ENCODE measurements around the gene CDCA4.

CDCA4 gene

DNA sequence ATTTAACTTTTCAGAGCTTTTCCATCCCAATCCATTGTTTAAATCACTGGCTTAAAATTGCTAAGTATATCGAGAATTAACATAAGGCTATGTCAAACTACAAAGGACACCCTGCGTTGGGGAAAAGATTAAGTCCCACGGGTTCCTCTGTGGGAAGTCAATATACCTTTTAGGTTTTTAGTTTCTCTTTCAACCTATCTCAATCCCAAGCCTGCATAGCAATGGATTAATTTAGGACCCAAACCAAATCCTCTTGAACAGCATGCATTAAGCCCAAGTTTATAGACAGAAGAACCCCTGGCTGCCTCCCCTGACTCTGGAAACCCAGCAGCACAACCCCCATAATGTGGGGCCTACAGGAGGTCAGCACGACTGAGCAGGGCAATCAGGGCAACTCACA, 6.3 kb downstream of the CDCA4 start:
- peaks cover 11% of the 10 kb centered on the region for H3K4me1 ChIP-seq (ENCODE audit: control insufficient read depth, insufficient read depth, low read length)
- peaks cover 21% of the 10 kb centered on the region for H3K36me3 ChIP-seq (ENCODE audit: control insufficient read depth, insufficient read depth, low read length)
- peak overlapping the region; percentile 60 for H3K9ac ChIP-seq (ENCODE audit: low read depth, low read length)
- H3K27me3 ChIP-seq (ENCODE audit: control insufficient read depth, insufficient read depth, low read length) = no peaks in the 10 kb centered on the region
- H3K9me3 ChIP-seq (ENCODE audit: control insufficient read depth, insufficient read depth, low read length) = no peaks in the 10 kb centered on the region
- no peak overlapping the region for H3K4me3 ChIP-seq (ENCODE audit: low read depth, low read length)

DNA sequence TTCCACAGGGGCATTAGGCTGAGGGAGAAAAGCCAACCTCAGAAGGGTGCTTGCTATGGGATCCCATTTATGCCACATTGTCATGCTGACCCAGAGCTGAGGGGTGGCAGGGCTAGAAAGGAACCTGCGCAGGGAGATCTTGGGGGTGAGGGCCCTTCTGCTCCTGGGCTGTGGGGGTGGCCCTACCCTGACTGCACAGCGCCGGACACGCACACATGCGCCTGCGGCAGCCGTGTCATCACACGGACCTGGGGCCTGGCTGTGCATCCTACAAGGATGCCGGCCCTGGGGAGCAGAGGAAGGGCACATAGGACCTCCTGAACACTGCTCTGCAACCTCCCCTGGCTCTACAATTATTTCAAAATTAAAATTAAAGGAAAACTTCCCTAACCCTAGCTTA, 6.9 kb downstream of the CDCA4 start:
- H3K27me3 ChIP-seq (ENCODE audit: control insufficient read depth, insufficient read depth, low read length) = no peaks in the 10 kb centered on the region
- no peak overlapping the region for H3K4me3 ChIP-seq (ENCODE audit: low read depth, low read length)
- peaks cover 22% of the 10 kb centered on the region for H3K36me3 ChIP-seq (ENCODE audit: control insufficient read depth, insufficient read depth, low read length)
- H3K9me3 ChIP-seq (ENCODE audit: control insufficient read depth, insufficient read depth, low read length) = no peaks in the 10 kb centered on the region
- peaks cover 11% of the 10 kb centered on the region for H3K4me1 ChIP-seq (ENCODE audit: control insufficient read depth, insufficient read depth, low read length)
- peak overlapping the region; percentile 65 for H3K9ac ChIP-seq (ENCODE audit: low read depth, low read length)

GRCh38 chr14:105013150-105013785, 7.6 kb downstream of the CDCA4 start:
- Histone ChIP-seq H3K4me1 (ENCODE audit: control insufficient read depth, insufficient read depth, low read length) (peaks cover 11% of the 10 kb centered on the region), H3K9me3 (ENCODE audit: control insufficient read depth, insufficient read depth, low read length) (no peaks in the 10 kb centered on the region), H3K4me3 (ENCODE audit: low read depth, low read length) (no peak overlapping the region), H3K36me3 (ENCODE audit: control insufficient read depth, insufficient read depth, low read length) (peaks cover 21% of the 10 kb centered on the region), H3K27me3 (ENCODE audit: control insufficient read depth, insufficient read depth, low read length) (no peaks in the 10 kb centered on the region), H3K9ac (ENCODE audit: low read depth, low read length) (no peak overlapping the region)

GRCh38 chr14:105012171-105012985, 8.5 kb downstream of the CDCA4 start:
- Histone ChIP-seq H3K9ac (ENCODE audit: low read depth, low read length) (no peak overlapping the region), H3K27me3 (ENCODE audit: control insufficient read depth, insufficient read depth, low read length) (no peaks in the 10 kb centered on the region), H3K4me3 (ENCODE audit: low read depth, low read length) (no peak overlapping the region), H3K4me1 (ENCODE audit: control insufficient read depth, insufficient read depth, low read length) (peaks cover 11% of the 10 kb centered on the region), H3K36me3 (ENCODE audit: control insufficient read depth, insufficient read depth, low read length) (peaks cover 27% of the 10 kb centered on the region), H3K9me3 (ENCODE audit: control insufficient read depth, insufficient read depth, low read length) (no peaks in the 10 kb centered on the region)

GRCh38 chr14:105011312-105011990, 9.4 kb downstream of the CDCA4 start:
- Histone ChIP-seq H3K27me3 (ENCODE audit: control insufficient read depth, insufficient read depth, low read length) (no peaks in the 10 kb centered on the region), H3K4me1 (ENCODE audit: control insufficient read depth, insufficient read depth, low read length) (peaks cover 11% of the 10 kb centered on the region), H3K9me3 (ENCODE audit: control insufficient read depth, insufficient read depth, low read length) (no peaks in the 10 kb centered on the region), H3K9ac (ENCODE audit: low read depth, low read length) (no peak overlapping the region), H3K36me3 (ENCODE audit: control insufficient read depth, insufficient read depth, low read length) (peaks cover 33% of the 10 kb centered on the region), H3K4me3 (ENCODE audit: low read depth, low read length) (no peak overlapping the region)

GRCh38 chr14:105010891-105011291, 10.0 kb downstream of the CDCA4 start:
- peaks cover 8% of the 10 kb centered on the region for H3K4me1 ChIP-seq (ENCODE audit: control insufficient read depth, insufficient read depth, low read length)
- no peaks in the 10 kb centered on the region for H3K27me3 ChIP-seq (ENCODE audit: control insufficient read depth, insufficient read depth, low read length)
- H3K4me3 ChIP-seq (ENCODE audit: low read depth, low read length) = no peak overlapping the region
- H3K9ac ChIP-seq (ENCODE audit: low read depth, low read length) = no peak overlapping the region
- peaks cover 36% of the 10 kb centered on the region for H3K36me3 ChIP-seq (ENCODE audit: control insufficient read depth, insufficient read depth, low read length)
- no peaks in the 10 kb centered on the region for H3K9me3 ChIP-seq (ENCODE audit: control insufficient read depth, insufficient read depth, low read length)

DNA sequence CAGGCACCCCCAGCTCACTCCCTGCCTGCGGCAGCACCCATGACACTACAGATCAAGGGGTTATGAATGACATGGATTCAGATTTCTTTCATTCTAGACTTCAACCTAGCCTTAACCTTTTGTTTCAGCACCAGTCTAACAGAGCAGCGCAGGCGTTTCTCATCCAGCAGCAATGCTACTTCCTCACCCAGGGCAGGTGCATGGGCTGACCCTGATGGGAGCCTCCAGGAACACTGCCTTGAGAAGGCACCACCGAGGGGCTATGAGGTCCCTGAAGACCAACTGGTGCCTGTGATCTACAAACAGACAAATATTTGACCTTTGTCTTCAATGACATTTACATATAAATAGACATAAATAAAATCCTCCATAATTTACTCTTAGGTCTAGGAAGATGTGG, 10.8 kb downstream of the CDCA4 start:
- Histone ChIP-seq H3K36me3 (ENCODE audit: control insufficient read depth, insufficient read depth, low read length) (peaks cover 36% of the 10 kb centered on the region), H3K4me1 (ENCODE audit: control insufficient read depth, insufficient read depth, low read length) (peaks cover 7% of the 10 kb centered on the region)

GRCh38 chr14:105007593-105008264, 13.2 kb downstream of the CDCA4 start:
- no peaks in the 10 kb centered on the region for H3K9me3 ChIP-seq (ENCODE audit: control insufficient read depth, insufficient read depth, low read length)
- peaks cover 36% of the 10 kb centered on the region for H3K36me3 ChIP-seq (ENCODE audit: control insufficient read depth, insufficient read depth, low read length)
- no peak overlapping the region for H3K9ac ChIP-seq (ENCODE audit: low read depth, low read length)
- no peaks in the 10 kb centered on the region for H3K4me1 ChIP-seq (ENCODE audit: control insufficient read depth, insufficient read depth, low read length)
- no peak overlapping the region for H3K4me3 ChIP-seq (ENCODE audit: low read depth, low read length)
- H3K27me3 ChIP-seq (ENCODE audit: control insufficient read depth, insufficient read depth, low read length) = no peaks in the 10 kb centered on the region

More for the DNA sequence above, 10.8 kb downstream of the CDCA4 start:
- H3K9ac ChIP-seq (ENCODE audit: low read depth, low read length) = no peak overlapping the region
- H3K9me3 ChIP-seq (ENCODE audit: control insufficient read depth, insufficient read depth, low read length) = no peaks in the 10 kb centered on the region
- no peak overlapping the region for H3K4me3 ChIP-seq (ENCODE audit: low read depth, low read length)
- H3K27me3 ChIP-seq (ENCODE audit: control insufficient read depth, insufficient read depth, low read length) = no peaks in the 10 kb centered on the region

- Histone ChIP-seq H3K36me3 (ENCODE audit: control insufficient read depth, insufficient read depth, low read length) (peaks cover 36% of the 10 kb centered on the region), H3K4me1 (ENCODE audit: control insufficient read depth, insufficient read depth, low read length) (no peaks in the 10 kb centered on the region), H3K9me3 (ENCODE audit: control insufficient read depth, insufficient read depth, low read length) (no peaks in the 10 kb centered on the region), H3K4me3 (ENCODE audit: low read depth, low read length) (no peak overlapping the region), H3K9ac (ENCODE audit: low read depth, low read length) (no peak overlapping the region), H3K27me3 (ENCODE audit: control insufficient read depth, insufficient read depth, low read length) (no peaks in the 10 kb centered on the region)
Measured at GRCh38 chr14:105006831-105007592, 13.9 kb downstream of the CDCA4 start.

DNA sequence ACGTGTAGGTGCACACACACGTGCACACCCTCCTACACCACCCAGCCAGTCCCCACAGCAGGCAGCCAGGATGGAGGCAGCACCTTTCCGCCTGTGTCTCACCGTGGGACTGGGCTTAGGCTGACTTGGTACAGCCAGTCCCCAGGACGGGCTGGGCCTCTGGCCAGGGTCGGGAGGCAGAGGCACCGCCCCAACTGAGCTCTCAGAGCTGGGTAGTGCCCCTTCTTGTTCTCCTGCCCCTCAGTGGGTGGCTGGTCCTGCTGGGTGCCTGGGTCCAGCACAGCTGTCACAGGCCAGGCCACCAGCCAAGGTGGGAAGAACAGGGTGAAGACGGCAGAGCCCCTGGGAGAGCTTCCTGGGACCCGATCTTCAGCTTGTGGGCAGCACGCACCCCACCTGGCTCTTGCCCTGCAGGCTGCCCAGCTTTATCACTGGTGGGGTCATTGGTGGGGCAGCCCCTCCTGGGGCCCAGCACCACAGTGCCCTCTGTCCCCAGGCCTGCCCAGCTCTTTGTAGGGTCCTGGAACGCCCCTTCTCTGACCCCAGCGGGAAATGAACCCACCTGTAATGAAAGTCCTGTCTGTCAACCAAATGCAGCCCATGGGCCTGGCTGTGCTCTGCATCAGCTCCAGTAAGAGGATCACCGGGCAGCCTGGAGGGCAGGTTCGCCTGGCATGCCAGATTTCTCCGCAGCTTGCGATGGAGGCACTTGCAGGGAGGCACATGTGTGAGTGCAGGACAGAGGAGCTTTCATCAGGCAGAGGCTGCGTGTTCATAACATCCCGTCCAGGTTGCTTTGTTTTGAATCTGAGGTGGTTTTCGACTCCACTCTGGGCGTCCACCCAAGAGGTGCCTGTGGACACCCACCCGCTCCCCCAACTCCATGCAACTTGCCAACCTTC, 14.7 kb downstream of the CDCA4 start:
- Histone ChIP-seq H3K9me3 (ENCODE audit: control insufficient read depth, insufficient read depth, low read length) (no peaks in the 10 kb centered on the region), H3K4me3 (ENCODE audit: low read depth, low read length) (no peak overlapping the region), H3K9ac (ENCODE audit: low read depth, low read length) (no peak overlapping the region), H3K27me3 (ENCODE audit: control insufficient read depth, insufficient read depth, low read length) (no peaks in the 10 kb centered on the region), H3K36me3 (ENCODE audit: control insufficient read depth, insufficient read depth, low read length) (peaks cover 28% of the 10 kb centered on the region), H3K4me1 (ENCODE audit: control insufficient read depth, insufficient read depth, low read length) (no peaks in the 10 kb centered on the region)

All from iPS-15b (cell line).